Hepatocyte (in vitro differentiated cells): Measurements from ENCODE around the gene CPNE2.

Source experiments
- EZH2phosphoT487 ChIP-seq: fragments of 200-600 bp; sonication (generic); IDR thresholded peaks from one replicate; pipeline ENCODE4 v1.6.1; 2018; ENCODE audit warnings: antibody characterized with exemption, mild to moderate bottlenecking, low read depth, moderate library complexity; ENCODE audit not compliant: unreplicated experiment, severe bottlenecking
- TF ChIP-seq, protein P1 (sequence below): fragments of 200-600 bp; sonication (generic); IDR thresholded peaks from 2 replicates; pipeline ENCODE4 v1.5.1; 2016; ENCODE audit warnings: antibody characterized with exemption, mild to moderate bottlenecking; ENCODE audit not compliant: poor library complexity

DNA sequence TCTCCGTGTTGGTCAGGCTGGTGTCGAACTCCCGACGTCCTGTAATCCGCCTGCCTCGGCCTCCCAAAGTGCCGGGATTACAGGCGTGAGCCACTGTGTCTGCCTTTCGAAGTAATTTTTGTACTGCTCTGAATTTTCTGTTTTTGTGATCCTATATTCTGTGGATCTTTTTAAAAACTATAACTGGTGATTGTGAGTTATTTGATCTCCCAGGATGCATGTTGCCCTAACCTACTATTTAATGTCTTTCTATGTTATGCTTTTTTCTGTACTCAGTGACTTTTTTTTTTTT, 96.3 kb downstream of the CPNE2 start:
- TF ChIP-seq, protein P1, sequence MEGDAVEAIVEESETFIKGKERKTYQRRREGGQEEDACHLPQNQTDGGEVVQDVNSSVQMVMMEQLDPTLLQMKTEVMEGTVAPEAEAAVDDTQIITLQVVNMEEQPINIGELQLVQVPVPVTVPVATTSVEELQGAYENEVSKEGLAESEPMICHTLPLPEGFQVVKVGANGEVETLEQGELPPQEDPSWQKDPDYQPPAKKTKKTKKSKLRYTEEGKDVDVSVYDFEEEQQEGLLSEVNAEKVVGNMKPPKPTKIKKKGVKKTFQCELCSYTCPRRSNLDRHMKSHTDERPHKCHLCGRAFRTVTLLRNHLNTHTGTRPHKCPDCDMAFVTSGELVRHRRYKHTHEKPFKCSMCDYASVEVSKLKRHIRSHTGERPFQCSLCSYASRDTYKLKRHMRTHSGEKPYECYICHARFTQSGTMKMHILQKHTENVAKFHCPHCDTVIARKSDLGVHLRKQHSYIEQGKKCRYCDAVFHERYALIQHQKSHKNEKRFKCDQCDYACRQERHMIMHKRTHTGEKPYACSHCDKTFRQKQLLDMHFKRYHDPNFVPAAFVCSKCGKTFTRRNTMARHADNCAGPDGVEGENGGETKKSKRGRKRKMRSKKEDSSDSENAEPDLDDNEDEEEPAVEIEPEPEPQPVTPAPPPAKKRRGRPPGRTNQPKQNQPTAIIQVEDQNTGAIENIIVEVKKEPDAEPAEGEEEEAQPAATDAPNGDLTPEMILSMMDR = no peak
- TF ChIP-seq EZH2phosphoT487 = no peak
